ENCODE measurements around the gene SPTBN1.

SPTBN1 gene

GRCh38 chr2:54664238-54664786 lies 208.2 kb downstream of the SPTBN1 start:
- no peak for DNase-seq

GRCh38 chr2:54665436-54665856 lies 209.3 kb downstream of the SPTBN1 start:
- peak; percentile 20 for DNase-seq

- DNase-seq = no peak
These were observed 210.1 kb downstream of the SPTBN1 start for GRCh38 chr2:54666131-54666633.

GRCh38 chr2:54666634-54667265 lies 210.6 kb downstream of the SPTBN1 start:
- DNase-seq = no peak

GRCh38 chr2:54667266-54667639 lies 211.1 kb downstream of the SPTBN1 start:
- DNase-seq = no peak

GRCh38 chr2:54667726-54668650 lies 211.9 kb downstream of the SPTBN1 start:
- DNase-seq = no peak

GRCh38 chr2:54668711-54669110 lies 212.6 kb downstream of the SPTBN1 start:
- no peak for DNase-seq

GRCh38 chr2:54669677-54670484 lies 213.8 kb downstream of the SPTBN1 start:
- DNase-seq = no peak

GRCh38 chr2:54670485-54671009 lies 214.4 kb downstream of the SPTBN1 start:
- DNase-seq = no peak

- no peak for DNase-seq
These were observed 214.9 kb downstream of the SPTBN1 start for GRCh38 chr2:54671010-54671409.

GRCh38 chr2:54671875-54672589 lies 215.9 kb downstream of the SPTBN1 start:
- DNase-seq = no peak

- no peak for DNase-seq
These were observed 216.7 kb downstream of the SPTBN1 start for GRCh38 chr2:54672590-54673456.

GRCh38 chr2:54673501-54673998 lies 217.4 kb downstream of the SPTBN1 start:
- DNase-seq = no peak

- DNase-seq = no peak
These were observed 219.2 kb downstream of the SPTBN1 start for GRCh38 chr2:54675281-54675680.

- no peak for DNase-seq
These were observed 219.6 kb downstream of the SPTBN1 start for GRCh38 chr2:54675738-54676137.

GRCh38 chr2:54676656-54677055 lies 220.5 kb downstream of the SPTBN1 start:
- DNase-seq = no peak

GRCh38 chr2:54677476-54678265 lies 221.5 kb downstream of the SPTBN1 start:
- DNase-seq = no peak

GRCh38 chr2:54678719-54679118 lies 222.6 kb downstream of the SPTBN1 start:
- DNase-seq = no peak

GRCh38 chr2:54680397-54681041 lies 224.4 kb downstream of the SPTBN1 start:
- no peak for DNase-seq
